GM23338 (cell line): Measurements from ENCODE around the gene M6PR. TPM values are rescaled to one million over a fixed set of nuclear protein-coding genes. Genes with fewer than 3 reads are reported as not detected.

Experiments used
- ATAC-seq: fragments of 200-7000 bp; cut with Tn5 transposase; 3 replicates; pipeline ENCODE4 v1.9.1; 2020
- DNase-seq: peaks from one replicate; pipeline ENCODE4 v3.0.0-alpha.2; 2015; ENCODE audit warnings: low spot score
- H2AFZ ChIP-seq: fragments of 200-600 bp; sonication (generic); 2 replicates; pipeline ENCODE4 v1.8.0; 2016; ENCODE audit warnings: antibody characterized with exemption, mild to moderate bottlenecking, moderate library complexity
- H3F3A ChIP-seq: fragments of 200-600 bp; sonication (generic); replicated peaks from 2 replicates; pipeline ENCODE4 v1.8.0; 2017; ENCODE audit warnings: antibody characterized with exemption, mixed run types, low read depth
- H3K27ac ChIP-seq: fragments of 200-600 bp; sonication (generic); 2 replicates; pipeline ENCODE4 v1.6.1; 2016; ENCODE audit warnings: low read depth
- H3K27me3 ChIP-seq: fragments of 200-600 bp; sonication (generic); 2 replicates; pipeline ENCODE4 v1.8.0; 2016; ENCODE audit warnings: mild to moderate bottlenecking, mixed run types, moderate library complexity; ENCODE audit not compliant: insufficient read depth
- H3K36me3 ChIP-seq: fragments of 200-600 bp; sonication (generic); 2 replicates; pipeline ENCODE4 v1.8.0; 2016; ENCODE audit warnings: mild to moderate bottlenecking; ENCODE audit not compliant: insufficient read depth
- H3K4me1 ChIP-seq: fragments of 200-600 bp; sonication (generic); 2 replicates; pipeline ENCODE4 v1.8.0; 2016; ENCODE audit warnings: mild to moderate bottlenecking, moderate library complexity; ENCODE audit not compliant: insufficient read depth
- H3K4me2 ChIP-seq: fragments of 200-600 bp; sonication (generic); 2 replicates; pipeline ENCODE4 v1.7.1; 2017; ENCODE audit warnings: mixed run types
- H3K4me3 ChIP-seq: fragments of 200-600 bp; sonication (generic); 2 replicates; pipeline ENCODE4 v1.6.1; 2016; ENCODE audit warnings: mixed run types
- H3K79me2 ChIP-seq: fragments of 200-600 bp; sonication (generic); replicated peaks from 2 replicates; pipeline ENCODE4 v1.8.0; 2017; ENCODE audit warnings: mild to moderate bottlenecking; ENCODE audit not compliant: insufficient read depth
- H3K9me2 ChIP-seq: fragments of 200-600 bp; sonication (generic); 2 replicates; pipeline ENCODE4 v1.8.0; 2017; ENCODE audit not compliant: insufficient read depth
- H4K20me1 ChIP-seq: fragments of 200-600 bp; sonication (generic); replicated peaks from 2 replicates; pipeline ENCODE4 v1.8.0; 2017; ENCODE audit warnings: mild to moderate bottlenecking; ENCODE audit not compliant: insufficient read depth
- H3K27ac Mint-ChIP-seq: 2 replicates; pipeline ENCODE4 v1.8.0; 2020; ENCODE audit warnings: inconsistent platforms, mild to moderate bottlenecking, moderate library complexity, mixed read lengths
- H3K27me3 Mint-ChIP-seq: 3 replicates; pipeline ENCODE4 v1.8.0; 2022; ENCODE audit warnings: low read depth, mild to moderate bottlenecking, moderate library complexity, mixed read lengths, inconsistent platforms; ENCODE audit not compliant: insufficient read depth, poor library complexity
- H3K36me3 Mint-ChIP-seq: 3 replicates; pipeline ENCODE4 v1.8.0; 2021; ENCODE audit warnings: low read depth, mild to moderate bottlenecking, inconsistent platforms, moderate library complexity, mixed read lengths
- H3K4me1 Mint-ChIP-seq: 3 replicates; pipeline ENCODE4 v1.8.0; 2020; ENCODE audit warnings: mild to moderate bottlenecking, inconsistent platforms, mixed read lengths
- H3K4me3 Mint-ChIP-seq: 3 replicates; pipeline ENCODE4 v1.8.0; 2021; ENCODE audit warnings: moderate library complexity, mild to moderate bottlenecking, inconsistent platforms, mixed read lengths
- H3K9me3 Mint-ChIP-seq: 3 replicates; pipeline ENCODE4 v1.8.0; 2020; ENCODE audit warnings: moderate library complexity, mild to moderate bottlenecking, inconsistent platforms, mixed read lengths
- CREB1 ChIP-seq: fragments of 250-450 bp; sonication (Bioruptor Pico); IDR thresholded peaks from 2 replicates; pipeline ENCODE4 v1.5.0; 2020; ENCODE audit warnings: low read depth, mild to moderate bottlenecking, moderate library complexity
- CTCF ChIP-seq, 2 experiments: fragments of 200-600 bp in 1 of 2; sonication (generic) in 1 of 2; conservative IDR thresholded peaks; 2 replicates each; pipeline versions ENCODE4 v1.5.1 to v1.6.1; 2016 to 2017; ENCODE audit warnings: antibody characterized with exemption in 2 of 2, low read depth in 2 of 2, mild to moderate bottlenecking in 2 of 2, moderate library complexity in 1 of 2
- EZH2 ChIP-seq: fragments of 200-600 bp; sonication (generic); IDR thresholded peaks from one replicate; pipeline ENCODE4 v1.8.0; 2017; ENCODE audit warnings: antibody characterized with exemption, mild to moderate bottlenecking, low read depth; ENCODE audit not compliant: unreplicated experiment
- EZH2phosphoT487 ChIP-seq: fragments of 200-600 bp; sonication (generic); IDR thresholded peaks from one replicate; pipeline ENCODE4 v1.8.1; 2018; ENCODE audit warnings: antibody characterized with exemption; ENCODE audit not compliant: unreplicated experiment
- POLR2AphosphoS5 ChIP-seq: IDR thresholded peaks from 2 replicates; pipeline ENCODE4 v1.6.1; 2016; ENCODE audit warnings: antibody characterized with exemption, low read depth
- STAT1 ChIP-seq: IDR thresholded peaks from one replicate; pipeline ENCODE4 v1.6.1; 2016; ENCODE audit warnings: antibody characterized with exemption; ENCODE audit not compliant: unreplicated experiment
- ZNF114 ChIP-seq: fragments of 250-450 bp; sonication (Bioruptor Pico); IDR thresholded peaks from 2 replicates; pipeline ENCODE4 v1.5.0; 2020; ENCODE audit warnings: mild to moderate bottlenecking, moderate library complexity
- ZNF331 ChIP-seq: fragments of 250-450 bp; sonication (Bioruptor Pico); IDR thresholded peaks from 2 replicates; pipeline ENCODE4 v1.5.0; 2020; ENCODE audit warnings: low read depth, mild to moderate bottlenecking, moderate library complexity
- polyA plus RNA-seq: library from polyadenylated mRNA; unstranded; fragments of >200 nt; fragmentation: Nextera tagmentation; extraction: Ambion mirVana; gene quantifications from 2 replicates; pipeline ENCODE4 v1.2.1, GENCODE V29; 2016
- total RNA-seq: library from RNA; depleted of rRNA; stranded (reverse); fragments of >200 nt; shearing (Covaris generic); gene quantifications from 2 replicates; pipeline ENCODE4 v1.2.3, GENCODE V29; 2014
- TF ChIP-seq, protein P1 (sequence below): fragments of 250-450 bp; sonication (Bioruptor Pico); IDR thresholded peaks from 2 replicates; pipeline ENCODE4 v1.5.0; 2020; ENCODE audit warnings: mild to moderate bottlenecking, moderate library complexity

The M6PR gene
- total and polyA plus RNA-seq, 2 experiments from 2014 or later: 103 to 147 TPM

- Histone ChIP-seq H3K79me2 (no peaks in the 10 kb centered on the region), H3K36me3 (no peaks in the 10 kb centered on the region), H3K9me2 (no peaks in the 10 kb centered on the region), H3K4me2 (no peak overlapping the region), H3K4me3 (no peak overlapping the region), H3K27me3 (no peaks in the 10 kb centered on the region), H3F3A (no peaks in the 10 kb centered on the region), H3K27ac (no peak overlapping the region), H3K4me1 (no peaks in the 10 kb centered on the region), H4K20me1 (no peaks in the 10 kb centered on the region), H2AFZ (no peak overlapping the region)
- no peak overlapping the region for H3K27ac Mint-ChIP-seq
- H3K9me3 Mint-ChIP-seq: peaks cover 22% of the 10 kb centered on the region
- no peak overlapping the region for H3K4me3 Mint-ChIP-seq
- no peak for TF ChIP-seq EZH2
- no peak for TF ChIP-seq POLR2AphosphoS5
- TF ChIP-seq CTCF (conservative IDR thresholded peaks at IDR 0.05; ENCODE audit: low read depth in 2 of 2): no peak
- no peak for TF ChIP-seq ZNF331
- no peak for DNase-seq
- H3K36me3 Mint-ChIP-seq: peaks cover 18% of the 10 kb centered on the region; the same call in 2 of the 3 replicates
- no peak for ATAC-seq
- peaks cover 4% of the 10 kb centered on the region for H3K27me3 Mint-ChIP-seq
- H3K4me1 Mint-ChIP-seq: no peaks in the 10 kb centered on the region
Measured at GRCh38 chr12:8969861-8970411, 20.5 kb upstream of the M6PR start.

GRCh38 chr12:8968761-8969160 lies 19.3 kb upstream of the M6PR start:
- DNase-seq (no peak), ATAC-seq (no peak)
- Histone ChIP-seq H4K20me1 (no peaks in the 10 kb centered on the region), H3K27me3 (no peaks in the 10 kb centered on the region), H3K4me2 (no peak overlapping the region), H3K4me3 (no peak overlapping the region), H3K4me1 (no peaks in the 10 kb centered on the region), H2AFZ (no peak overlapping the region), H3K79me2 (no peaks in the 10 kb centered on the region), H3K27ac (no peak overlapping the region), H3K9me2 (no peaks in the 10 kb centered on the region), H3K36me3 (no peaks in the 10 kb centered on the region), H3F3A (no peaks in the 10 kb centered on the region)
- no peak overlapping the region for H3K27ac Mint-ChIP-seq
- peaks cover 17% of the 10 kb centered on the region; the same call in 2 of the 3 replicates for H3K36me3 Mint-ChIP-seq
- H3K9me3 Mint-ChIP-seq: peaks cover 31% of the 10 kb centered on the region
- H3K27me3 Mint-ChIP-seq: peaks cover 4% of the 10 kb centered on the region
- no peaks in the 10 kb centered on the region for H3K4me1 Mint-ChIP-seq
- H3K4me3 Mint-ChIP-seq: no peak overlapping the region
- TF ChIP-seq STAT1: no peak
- TF ChIP-seq POLR2AphosphoS5: no peak
- no peak for TF ChIP-seq EZH2
- no peak for TF ChIP-seq ZNF114 (CRISPR knock-in tag)
- TF ChIP-seq ZNF331: no peak
- TF ChIP-seq CREB1 (CRISPR knock-in tag): no peak
- TF ChIP-seq, protein P1, sequence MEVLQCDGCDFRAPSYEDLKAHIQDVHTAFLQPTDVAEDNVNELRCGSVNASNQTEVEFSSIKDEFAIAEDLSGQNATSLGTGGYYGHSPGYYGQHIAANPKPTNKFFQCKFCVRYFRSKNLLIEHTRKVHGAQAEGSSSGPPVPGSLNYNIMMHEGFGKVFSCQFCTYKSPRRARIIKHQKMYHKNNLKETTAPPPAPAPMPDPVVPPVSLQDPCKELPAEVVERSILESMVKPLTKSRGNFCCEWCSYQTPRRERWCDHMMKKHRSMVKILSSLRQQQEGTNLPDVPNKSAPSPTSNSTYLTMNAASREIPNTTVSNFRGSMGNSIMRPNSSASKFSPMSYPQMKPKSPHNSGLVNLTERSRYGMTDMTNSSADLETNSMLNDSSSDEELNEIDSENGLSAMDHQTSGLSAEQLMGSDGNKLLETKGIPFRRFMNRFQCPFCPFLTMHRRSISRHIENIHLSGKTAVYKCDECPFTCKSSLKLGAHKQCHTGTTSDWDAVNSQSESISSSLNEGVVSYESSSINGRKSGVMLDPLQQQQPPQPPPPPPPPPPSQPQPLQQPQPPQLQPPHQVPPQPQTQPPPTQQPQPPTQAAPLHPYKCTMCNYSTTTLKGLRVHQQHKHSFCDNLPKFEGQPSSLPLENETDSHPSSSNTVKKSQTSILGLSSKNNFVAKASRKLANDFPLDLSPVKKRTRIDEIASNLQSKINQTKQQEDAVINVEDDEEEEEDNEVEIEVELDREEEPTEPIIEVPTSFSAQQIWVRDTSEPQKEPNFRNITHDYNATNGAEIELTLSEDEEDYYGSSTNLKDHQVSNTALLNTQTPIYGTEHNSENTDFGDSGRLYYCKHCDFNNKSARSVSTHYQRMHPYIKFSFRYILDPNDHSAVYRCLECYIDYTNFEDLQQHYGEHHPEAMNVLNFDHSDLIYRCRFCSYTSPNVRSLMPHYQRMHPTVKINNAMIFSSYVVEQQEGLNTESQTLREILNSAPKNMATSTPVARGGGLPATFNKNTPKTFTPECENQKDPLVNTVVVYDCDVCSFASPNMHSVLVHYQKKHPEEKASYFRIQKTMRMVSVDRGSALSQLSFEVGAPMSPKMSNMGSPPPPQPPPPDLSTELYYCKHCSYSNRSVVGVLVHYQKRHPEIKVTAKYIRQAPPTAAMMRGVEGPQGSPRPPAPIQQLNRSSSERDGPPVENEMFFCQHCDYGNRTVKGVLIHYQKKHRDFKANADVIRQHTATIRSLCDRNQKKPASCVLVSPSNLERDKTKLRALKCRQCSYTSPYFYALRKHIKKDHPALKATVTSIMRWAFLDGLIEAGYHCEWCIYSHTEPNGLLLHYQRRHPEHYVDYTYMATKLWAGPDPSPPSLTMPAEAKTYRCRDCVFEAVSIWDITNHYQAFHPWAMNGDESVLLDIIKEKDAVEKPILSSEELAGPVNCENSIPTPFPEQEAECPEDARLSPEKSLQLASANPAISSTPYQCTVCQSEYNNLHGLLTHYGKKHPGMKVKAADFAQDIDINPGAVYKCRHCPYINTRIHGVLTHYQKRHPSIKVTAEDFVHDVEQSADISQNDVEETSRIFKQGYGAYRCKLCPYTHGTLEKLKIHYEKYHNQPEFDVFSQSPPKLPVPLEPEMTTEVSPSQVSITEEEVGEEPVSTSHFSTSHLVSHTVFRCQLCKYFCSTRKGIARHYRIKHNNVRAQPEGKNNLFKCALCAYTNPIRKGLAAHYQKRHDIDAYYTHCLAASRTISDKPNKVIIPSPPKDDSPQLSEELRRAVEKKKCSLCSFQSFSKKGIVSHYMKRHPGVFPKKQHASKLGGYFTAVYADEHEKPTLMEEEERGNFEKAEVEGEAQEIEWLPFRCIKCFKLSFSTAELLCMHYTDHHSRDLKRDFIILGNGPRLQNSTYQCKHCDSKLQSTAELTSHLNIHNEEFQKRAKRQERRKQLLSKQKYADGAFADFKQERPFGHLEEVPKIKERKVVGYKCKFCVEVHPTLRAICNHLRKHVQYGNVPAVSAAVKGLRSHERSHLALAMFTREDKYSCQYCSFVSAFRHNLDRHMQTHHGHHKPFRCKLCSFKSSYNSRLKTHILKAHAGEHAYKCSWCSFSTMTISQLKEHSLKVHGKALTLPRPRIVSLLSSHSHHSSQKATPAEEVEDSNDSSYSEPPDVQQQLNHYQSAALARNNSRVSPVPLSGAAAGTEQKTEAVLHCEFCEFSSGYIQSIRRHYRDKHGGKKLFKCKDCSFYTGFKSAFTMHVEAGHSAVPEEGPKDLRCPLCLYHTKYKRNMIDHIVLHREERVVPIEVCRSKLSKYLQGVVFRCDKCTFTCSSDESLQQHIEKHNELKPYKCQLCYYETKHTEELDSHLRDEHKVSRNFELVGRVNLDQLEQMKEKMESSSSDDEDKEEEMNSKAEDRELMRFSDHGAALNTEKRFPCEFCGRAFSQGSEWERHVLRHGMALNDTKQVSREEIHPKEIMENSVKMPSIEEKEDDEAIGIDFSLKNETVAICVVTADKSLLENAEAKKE: no peak
- TF ChIP-seq EZH2phosphoT487: no peak
